SU-DHL-6 (cell line): ENCODE results near the gene NEU2.

Source experiments
- EZH2phosphoT487 ChIP-seq: fragments of 200-600 bp; sonication (generic), shearing (Covaris generic); conservative IDR thresholded peaks from 2 replicates; pipeline ENCODE4 v1.6.1; 2018; ENCODE audit warnings: mild to moderate bottlenecking, antibody characterized with exemption, low read length, moderate library complexity, mixed read lengths
- TF ChIP-seq, protein P1 (sequence below): fragments of 200-600 bp; sonication (generic); IDR thresholded peaks from one replicate; pipeline ENCODE4 v1.5.1; 2017; ENCODE audit warnings: antibody characterized with exemption, mild to moderate bottlenecking, low read length, moderate library complexity; ENCODE audit not compliant: insufficient read depth, poor library complexity, severe bottlenecking

DNA sequence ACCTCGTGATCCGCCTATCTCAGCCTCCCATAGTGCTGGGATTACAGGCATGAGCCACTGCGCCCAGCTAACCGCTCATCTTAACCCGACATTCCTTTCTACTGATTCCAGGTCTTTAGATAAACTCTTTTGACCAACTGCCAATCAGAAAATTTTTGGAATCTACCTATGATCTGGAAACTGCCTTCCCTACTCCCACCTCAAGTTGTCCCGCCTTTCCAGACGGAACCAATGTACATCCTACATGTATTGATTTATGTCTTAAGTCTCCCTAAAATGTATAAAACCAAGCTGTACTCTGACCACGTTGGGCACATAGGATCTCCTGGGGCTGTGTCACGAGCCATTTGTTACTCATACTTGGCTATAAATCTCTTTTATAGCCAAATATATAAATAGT is 3.2 kb upstream of the NEU2 start:
- TF ChIP-seq, protein P1, sequence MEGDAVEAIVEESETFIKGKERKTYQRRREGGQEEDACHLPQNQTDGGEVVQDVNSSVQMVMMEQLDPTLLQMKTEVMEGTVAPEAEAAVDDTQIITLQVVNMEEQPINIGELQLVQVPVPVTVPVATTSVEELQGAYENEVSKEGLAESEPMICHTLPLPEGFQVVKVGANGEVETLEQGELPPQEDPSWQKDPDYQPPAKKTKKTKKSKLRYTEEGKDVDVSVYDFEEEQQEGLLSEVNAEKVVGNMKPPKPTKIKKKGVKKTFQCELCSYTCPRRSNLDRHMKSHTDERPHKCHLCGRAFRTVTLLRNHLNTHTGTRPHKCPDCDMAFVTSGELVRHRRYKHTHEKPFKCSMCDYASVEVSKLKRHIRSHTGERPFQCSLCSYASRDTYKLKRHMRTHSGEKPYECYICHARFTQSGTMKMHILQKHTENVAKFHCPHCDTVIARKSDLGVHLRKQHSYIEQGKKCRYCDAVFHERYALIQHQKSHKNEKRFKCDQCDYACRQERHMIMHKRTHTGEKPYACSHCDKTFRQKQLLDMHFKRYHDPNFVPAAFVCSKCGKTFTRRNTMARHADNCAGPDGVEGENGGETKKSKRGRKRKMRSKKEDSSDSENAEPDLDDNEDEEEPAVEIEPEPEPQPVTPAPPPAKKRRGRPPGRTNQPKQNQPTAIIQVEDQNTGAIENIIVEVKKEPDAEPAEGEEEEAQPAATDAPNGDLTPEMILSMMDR = no peak
- no peak for TF ChIP-seq EZH2phosphoT487
